Esophagus squamous epithelium (tissue), 5 donors: ENCODE results near the gene HRCT1. TPM values are rescaled to one million over a fixed set of nuclear protein-coding genes. Genes with fewer than 3 reads are reported as not detected.
"Not testable (repeated sequence)": the region's sequence is repeated elsewhere in the genome, so short reads cannot be mapped to it uniquely, and the experiment has no call there.

Source experiments
- DNase-seq: peaks from one replicate; lab custom pipeline; 2025; lab: John Stamatoyannopoulos, UW
- H3K27ac ChIP-seq, 4 donors: fragments of 200-600 bp; sonication (generic); one replicate each; pipeline ENCODE4 v1.5.1; 2016 to 2019; ENCODE audit warnings: mild to moderate bottlenecking in 1 of 4
- H3K27me3 ChIP-seq, 4 donors: fragments of 200-600 bp; sonication (generic); 1 replicate in 3 of 4; 2 replicates in 1 of 4; pipeline versions ENCODE4 v1.5.1 to v1.6.0; 2017 to 2021; ENCODE audit warnings: antibody characterized with exemption in 1 of 4
- H3K36me3 ChIP-seq, 3 donors: fragments of 200-600 bp; sonication (generic); one replicate each; pipeline ENCODE4 v1.5.1; 2016 to 2019
- H3K4me1 ChIP-seq, 3 donors: fragments of 200-600 bp; sonication (generic); one replicate each; pipeline ENCODE4 v1.5.1; 2017 to 2019
- H3K4me3 ChIP-seq, 4 donors: fragments of 200-600 bp; sonication (generic); 1 replicate in 3 of 4; 2 replicates in 1 of 4; pipeline ENCODE4 v1.5.1; 2016 to 2019; ENCODE audit warnings: mild to moderate bottlenecking in 2 of 4, moderate library complexity in 1 of 4
- H3K9me3 ChIP-seq, 3 donors: fragments of 200-600 bp; sonication (generic); one replicate each; pipeline ENCODE4 v1.5.1; 2016 to 2019
- CTCF ChIP-seq, 6 experiments: fragments of 450-650 bp in 4 of 6; fragments of 200-600 bp in 2 of 6; sonication (generic) in 2 of 6; IDR thresholded peaks; one replicate each; pipeline ENCODE4 v1.5.1; 2016 to 2019; ENCODE audit warnings: antibody characterized with exemption in 6 of 6, mild to moderate bottlenecking in 4 of 6, moderate library complexity in 4 of 6
- POLR2A ChIP-seq, 4 donors: fragments of 450-650 bp; IDR thresholded peaks; one replicate each; pipeline ENCODE4 v1.6.1; 2017; ENCODE audit warnings: antibody characterized with exemption in 4 of 4, mild to moderate bottlenecking in 4 of 4, moderate library complexity in 3 of 4
- WGBS, 2 donors: methylation state at CpG; one replicate each; pipeline ENCODE4 v1.1.5; 2018; 5-methylcytosine and 5-hydroxymethylcytosine counted together
- intact Hi-C: fragments of 100-400 bp; cut with DNase I; formaldehyde crosslinking; loops from one replicate; pipeline ENCODE4 v1.15.0; 2022
- total RNA-seq, 4 donors: library from RNA; depleted of rRNA; stranded (reverse); fragments of >200 nt; gene quantifications; one replicate each; pipeline ENCODE4 v1.1.0, GENCODE V29; 2016
- donor health status: DM: yes; HTN: yes; CAD: no.

Gene HRCT1
- total RNA-seq, 4 donors from 2014 or later: 0.70 to 4.6 TPM; not detected in 2

GRCh38 chr9:35871545-35871944 lies 34.5 kb upstream of the HRCT1 start:
- H3K9me3 ChIP-seq: peaks cover 0 to 4% (median 0%) of the 10 kb centered on the region in 3 donors
- WGBS, 2 donors: 22 to 36% methylated on average over 3 of the region's 3 CpGs
- TF ChIP-seq POLR2A (IDR thresholded peaks at IDR 0.05) (no peak), CTCF (IDR thresholded peaks at IDR 0.05) (no peak)
- no peaks in the 10 kb centered on the region for H3K36me3 ChIP-seq
- intact Hi-C loops: no loop called here
- no peak for DNase-seq
- no peak overlapping the region for H3K27ac ChIP-seq
- H3K27me3 ChIP-seq: peaks cover 0 to 55% (median 0%) of the 10 kb centered on the region in 4 donors
- H3K4me1 ChIP-seq: peaks cover 0 to 7% (median 0%) of the 10 kb centered on the region in 3 donors
- no peak overlapping the region for H3K4me3 ChIP-seq

GRCh38 chr9:35872505-35872904 lies 33.5 kb upstream of the HRCT1 start:
- intact Hi-C loops: no loop called here
- Histone ChIP-seq H3K27ac (no peak overlapping the region), H3K4me1 (peaks cover 0 to 7% (median 0%) of the 10 kb centered on the region in 3 donors), H3K27me3 (peaks cover 0 to 52% (median 0%) of the 10 kb centered on the region in 4 donors), H3K9me3 (peaks cover 0 to 9% (median 9%) of the 10 kb centered on the region in 3 donors), H3K36me3 (no peaks in the 10 kb centered on the region), H3K4me3 (no peak overlapping the region)
- DNase-seq: no peak
- TF ChIP-seq CTCF (IDR thresholded peaks at IDR 0.05): no peak
- TF ChIP-seq POLR2A (IDR thresholded peaks at IDR 0.05): no peak
- 58 to 72% methylated on average over 3 of the region's 3 CpGs for WGBS, 2 donors

GRCh38 chr9:35882263-35882848 lies 23.6 kb upstream of the HRCT1 start:
- no peak for DNase-seq
- TF ChIP-seq CTCF (IDR thresholded peaks at IDR 0.05): peak; percentile 91 to 97 (median 94)
- no peak for TF ChIP-seq POLR2A (IDR thresholded peaks at IDR 0.05)

GRCh38 chr9:35882996-35883395 lies 23.0 kb upstream of the HRCT1 start:
- H3K4me3 ChIP-seq: no peak overlapping the region
- 52% methylated on average over 3 of the region's 3 CpGs for WGBS, 2 donors
- H3K27ac ChIP-seq: no peak overlapping the region
- no peak for DNase-seq
- intact Hi-C loops: loop anchor here (5.0 kb wide), 1 partner anchor 91 kb away; the partner anchor contains the start of gene NPR2
- no peaks in the 10 kb centered on the region for H3K9me3 ChIP-seq
- TF ChIP-seq CTCF (IDR thresholded peaks at IDR 0.05) (no peak), POLR2A (IDR thresholded peaks at IDR 0.05) (no peak)
- H3K36me3 ChIP-seq: no peaks in the 10 kb centered on the region
- H3K4me1 ChIP-seq: no peaks in the 10 kb centered on the region
- H3K27me3 ChIP-seq: peaks cover 0 to 8% (median 0%) of the 10 kb centered on the region in 4 donors

More at GRCh38 chr9:35882263-35882848, 23.6 kb upstream of the HRCT1 start:
- Histone ChIP-seq H3K9me3 (peaks cover 0 to 6% (median 0%) of the 10 kb centered on the region in 3 donors), H3K4me3 (no peak overlapping the region), H3K4me1 (no peaks in the 10 kb centered on the region), H3K27me3 (peaks cover 0 to 12% (median 0%) of the 10 kb centered on the region in 4 donors), H3K36me3 (no peaks in the 10 kb centered on the region), H3K27ac (no peak overlapping the region)
- 0 to 3% methylated on average over 4 of the region's 4 CpGs for WGBS, 2 donors
- intact Hi-C loops: loop anchor here (5.0 kb wide), 1 partner anchor 90 kb away; the partner anchor contains the start of gene NPR2

GRCh38 chr9:35884908-35885307 lies 21.1 kb upstream of the HRCT1 start:
- 81 to 88% methylated on average over 3 of the region's 3 CpGs for WGBS, 2 donors
- H3K27ac ChIP-seq, H3K36me3 ChIP-seq, DNase-seq, H3K27me3 ChIP-seq, H3K4me1 ChIP-seq, H3K9me3 ChIP-seq, H3K4me3 ChIP-seq: not testable (repeated sequence)
- intact Hi-C loops: loop anchor here (5.0 kb wide), 1 partner anchor 93 kb away; the partner anchor contains the start of gene NPR2
